H1 (cell line): Measurements from ENCODE around the gene FANCE. TPM values are rescaled to one million over a fixed set of nuclear protein-coding genes. Genes with fewer than 3 reads are reported as not detected.

Experiments used
- CTCF ChIA-PET: fragments of 300-600 bp; sonication (Branson Sonifier 250); formaldehyde crosslinking; loops from one replicate; lab custom pipeline; 2021; ENCODE audit not compliant: partially characterized antibody; lab: Charles Lee
- POLR2A ChIA-PET: fragments of 300-600 bp; sonication (Branson Sonifier 250); formaldehyde crosslinking; loops from one replicate; lab custom pipeline; 2021; ENCODE audit warnings: inconsistent platforms; ENCODE audit not compliant: partially characterized antibody; lab: Charles Lee
- DNase-seq, 2 experiments: peaks; one replicate each; pipeline versions ENCODE4 v3.0.0 to v3.0.0-alpha.2; 2010 to 2022; ENCODE audit warnings: low spot score in 2 of 2, low read depth in 1 of 2, mixed read lengths in 1 of 2
- FAIRE-seq: peaks from 2 replicates; lab custom pipeline; 2011; peaks lifted over from hg19 to GRCh38; lab: Jason Lieb, UNC
- H2AFZ ChIP-seq: 2 replicates; pipeline ENCODE4 v1.8.1; 2012; ENCODE audit warnings: low read length, inconsistent platforms
- H2AK5ac ChIP-seq: 2 replicates; pipeline ENCODE4 v1.6.1; 2013; ENCODE audit warnings: low read depth, low read length
- H2BK120ac ChIP-seq: replicated peaks from 2 replicates; pipeline ENCODE3; 2013; ENCODE audit warnings: low read depth, low read length, inconsistent platforms
- H2BK12ac ChIP-seq: 2 replicates; pipeline ENCODE4 v1.6.1; 2013; ENCODE audit warnings: low read depth, low read length
- H2BK15ac ChIP-seq: 2 replicates; pipeline ENCODE4 v1.6.1; 2013; ENCODE audit warnings: low read length
- H2BK20ac ChIP-seq: 2 replicates; pipeline ENCODE4 v1.6.1; 2013; ENCODE audit warnings: low read length
- H2BK5ac ChIP-seq: 2 replicates; pipeline ENCODE4 v1.6.1; 2013; ENCODE audit warnings: low read depth, low read length
- H3K14ac ChIP-seq: 2 replicates; pipeline ENCODE4 v1.6.1; 2013; ENCODE audit warnings: inconsistent platforms; ENCODE audit not compliant: insufficient read length
- H3K18ac ChIP-seq: 2 replicates; pipeline ENCODE4 v1.6.1; 2013; ENCODE audit warnings: low read length; ENCODE audit errors: extremely low read depth
- H3K23ac ChIP-seq: 2 replicates; pipeline ENCODE4 v1.6.1; 2013; ENCODE audit warnings: inconsistent platforms; ENCODE audit not compliant: insufficient read length
- H3K23me2 ChIP-seq: 2 replicates; pipeline ENCODE4 v1.6.1; 2013; ENCODE audit warnings: low read depth, low read length
- H3K27ac ChIP-seq: 2 replicates; pipeline ENCODE4 v1.6.1; 2011; ENCODE audit warnings: low read depth, low read length, inconsistent platforms
- H3K27me3 ChIP-seq, 4 experiments: replicated peaks in 1 of 4; 1 replicate in 1 of 4; 2 replicates in 3 of 4; pipeline versions ENCODE4 v1.6.1 to v1.8.1; 2011 to 2013; ENCODE audit warnings: low read length in 3 of 4, mild to moderate bottlenecking in 3 of 4, inconsistent platforms in 2 of 4, mixed read lengths in 2 of 4, moderate library complexity in 1 of 4; ENCODE audit not compliant: control insufficient read depth in 3 of 4, insufficient read depth in 3 of 4; ENCODE audit errors: extremely low read depth in 1 of 4
- H3K36me3 ChIP-seq, 4 experiments: 2 replicates each; pipeline versions ENCODE4 v1.6.1 to v1.8.1; 2011 to 2013; ENCODE audit warnings: mild to moderate bottlenecking in 4 of 4, low read length in 3 of 4, moderate library complexity in 2 of 4, control low read depth in 1 of 4, inconsistent platforms in 1 of 4; ENCODE audit not compliant: insufficient read depth in 4 of 4, control insufficient read depth in 2 of 4
- H3K4ac ChIP-seq: replicated peaks from 2 replicates; pipeline ENCODE3; 2013; ENCODE audit warnings: low read length, low read depth, mixed read lengths, inconsistent platforms; ENCODE audit not compliant: insufficient read length
- H3K4me1 ChIP-seq, 4 experiments: replicated peaks in 1 of 4; 1 replicate in 1 of 4; 2 replicates in 3 of 4; pipeline versions ENCODE4 v1.6.1 to v1.8.1; 2011 to 2013; ENCODE audit warnings: low read length in 3 of 4, inconsistent platforms in 2 of 4, mixed read lengths in 1 of 4; ENCODE audit not compliant: insufficient read depth in 4 of 4, control insufficient read depth in 3 of 4
- H3K4me2 ChIP-seq, 2 experiments: 2 replicates each; pipeline versions ENCODE4 v1.6.1 to v1.8.1; 2011 to 2013; ENCODE audit warnings: low read depth in 2 of 2, low read length in 2 of 2, control low read depth in 1 of 2, inconsistent platforms in 1 of 2, mild to moderate bottlenecking in 1 of 2; ENCODE audit not compliant: insufficient read depth in 1 of 2
- H3K4me3 ChIP-seq, 4 experiments: fragments of 200-600, 300-600 bp in 1 of 4; sonication (generic), shearing (Covaris generic), sonication (Bioruptor Twin) in 1 of 4; 2 replicates each; pipeline versions ENCODE4 v1.5.1 to v1.8.1; 2011 to 2016; ENCODE audit warnings: low read length in 4 of 4, low read depth in 3 of 4, control low read depth in 2 of 4, inconsistent platforms in 2 of 4, mild to moderate bottlenecking in 2 of 4, mixed read lengths in 1 of 4, moderate library complexity in 1 of 4; ENCODE audit not compliant: insufficient read depth in 2 of 4; ENCODE audit errors: extremely low read depth in 1 of 4
- H3K56ac ChIP-seq: replicated peaks from 2 replicates; pipeline ENCODE3; 2013; ENCODE audit warnings: low read depth, mild to moderate bottlenecking, mixed read lengths, low read length, inconsistent platforms; ENCODE audit not compliant: insufficient read length
- H3K79me1 ChIP-seq: 2 replicates; pipeline ENCODE4 v1.6.1; 2013; ENCODE audit warnings: low read depth, low read length, control low read depth
- H3K79me2 ChIP-seq, 2 experiments: 2 replicates each; pipeline versions ENCODE4 v1.6.1 to v1.8.1; 2012 to 2013; ENCODE audit warnings: low read length in 2 of 2, mild to moderate bottlenecking in 2 of 2, inconsistent platforms in 1 of 2; ENCODE audit not compliant: insufficient read depth in 2 of 2, control insufficient read depth in 1 of 2
- H3K9ac ChIP-seq, 4 experiments: replicated peaks in 1 of 4; 1 replicate in 1 of 4; 2 replicates in 3 of 4; pipeline versions ENCODE4 v1.6.1 to v1.8.1; 2011 to 2013; ENCODE audit warnings: low read depth in 3 of 4, low read length in 3 of 4, control low read depth in 2 of 4, mild to moderate bottlenecking in 2 of 4, moderate library complexity in 2 of 4, inconsistent platforms in 1 of 4; ENCODE audit errors: extremely low read depth in 1 of 4
- H3K9me3 ChIP-seq, 2 experiments: 2 replicates each; pipeline versions ENCODE4 v1.6.1 to v1.8.1; 2012 to 2013; ENCODE audit warnings: mild to moderate bottlenecking in 2 of 2, moderate library complexity in 2 of 2, control low read depth in 1 of 2, inconsistent platforms in 1 of 2, low read depth in 1 of 2, low read length in 1 of 2, mixed read lengths in 1 of 2; ENCODE audit not compliant: insufficient read depth in 2 of 2
- H4K20me1 ChIP-seq, 2 experiments: replicated peaks in 1 of 2; 2 replicates each; pipeline versions ENCODE3 to v1.8.1; 2011 to 2013; ENCODE audit warnings: inconsistent platforms in 2 of 2, low read length in 2 of 2, mild to moderate bottlenecking in 1 of 2; ENCODE audit not compliant: insufficient read depth in 2 of 2, control insufficient read depth in 1 of 2
- H4K5ac ChIP-seq: 2 replicates; pipeline ENCODE4 v1.6.1; 2013; ENCODE audit warnings: low read length, low read depth, mixed read lengths, inconsistent platforms; ENCODE audit not compliant: insufficient read length
- H4K8ac ChIP-seq: 2 replicates; pipeline ENCODE4 v1.8.0; 2013; ENCODE audit warnings: mild to moderate bottlenecking, moderate library complexity, low read length, inconsistent platforms; ENCODE audit not compliant: insufficient read depth; ENCODE audit errors: extremely low read depth
- H4K91ac ChIP-seq: replicated peaks from 2 replicates; pipeline ENCODE3; 2013; ENCODE audit warnings: low read length, mixed read lengths, inconsistent platforms; ENCODE audit not compliant: insufficient read length
- KDM4A ChIP-seq: IDR thresholded peaks from one replicate; pipeline ENCODE4 v1.7.1; 2012; ENCODE audit warnings: low read depth, mild to moderate bottlenecking, moderate library complexity, low read length, inconsistent platforms; ENCODE audit not compliant: severe bottlenecking
- POLR2A ChIP-seq, 2 experiments: IDR thresholded peaks; 1 replicate in 1 of 2; 2 replicates in 1 of 2; pipeline ENCODE4 v1.6.1; 2011; ENCODE audit warnings: low read depth in 2 of 2, low read length in 2 of 2, mild to moderate bottlenecking in 2 of 2; ENCODE audit errors: control extremely low read depth in 1 of 2
- POLR2AphosphoS5 ChIP-seq: IDR thresholded peaks from 2 replicates; pipeline ENCODE4 v1.6.1; 2011; ENCODE audit warnings: low read depth, low read length
- polyA plus RNA-seq, 7 experiments: library from polyadenylated mRNA; depleted of rRNA in 3 of 7; stranded (reverse) in 5 of 7; unstranded in 2 of 7; fragments of >200 nt in 5 of 7; fragments of 200-250 nt in 2 of 7; gene quantifications; 1 replicate in 5 of 7; 2 replicates in 1 of 7; 4 replicates in 1 of 7; pipeline versions ENCODE4 v1.2.1 to v1.2.3, GENCODE V29; 2011 to 2013; ENCODE audit warnings: missing spikeins in 2 of 7, mixed read lengths in 2 of 7
- total RNA-seq: library from RNA; stranded (reverse); fragmentation: NEBNext Ultra II Directional; extraction: Animal tissue kit (Norgen Biotek cat#: 25700); gene quantifications from 2 replicates; pipeline ENCODE4 v1.2.1, GENCODE V29; 2021

Gene FANCE
- total and polyA plus RNA-seq, 2 of the 8 experiments (the other 6 are each of a cell fraction or from before 2014, with no cell fraction given), result 16.1 to 17.0 TPM

DNA sequence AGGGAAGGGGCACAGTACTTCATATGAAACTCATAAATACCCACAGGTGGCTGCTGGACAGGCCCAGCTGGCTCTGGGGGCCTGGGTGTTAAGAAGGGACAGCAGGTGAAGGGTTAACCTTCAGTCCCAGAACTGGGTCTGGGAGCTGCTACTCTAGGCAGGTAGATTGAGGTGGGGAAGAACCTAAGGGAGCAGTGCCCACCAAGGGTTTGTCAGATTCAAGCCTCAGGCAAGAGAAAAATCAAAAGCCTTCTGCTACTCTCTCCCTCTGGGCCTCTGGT, 21.7 kb downstream of the FANCE start:
- no peak overlapping the region for H2BK12ac ChIP-seq
- H4K91ac ChIP-seq, result no peak overlapping the region
- CTCF ChIA-PET, result interaction anchor here (0.6 to 2.7 kb wide), 7 partner anchors 8 to 126 kb away, joined by 3 to 8 read pairs (median 3); no protein-coding TSS in a partner anchor
- POLR2A ChIA-PET, result interaction anchor here (0.8 to 30.9 kb wide), 11 partner anchors 8 to 177 kb away, joined by 3 to 1319 read pairs (median 4); partner anchors contain the start of genes DEF6, FANCE and TEAD3
- peaks cover 32 to 33% of the 10 kb centered on the region in 2 experiments for H4K20me1 ChIP-seq
- no peak overlapping the region for H2BK20ac ChIP-seq
- no peak overlapping the region for H3K23ac ChIP-seq
- no peak overlapping the region for H3K14ac ChIP-seq
- H3K4me1 ChIP-seq, result peaks cover 0 to 8% (median 5%) of the 10 kb centered on the region in 4 experiments; a peak in 6 of 7 replicates
- H4K5ac ChIP-seq, result no peak overlapping the region
- peaks cover 11% of the 10 kb centered on the region for H3K23me2 ChIP-seq
- no peak overlapping the region for H3K4me2 ChIP-seq
- no peak overlapping the region for H3K27ac ChIP-seq
- no peak overlapping the region for H2BK120ac ChIP-seq
- DNase-seq, result peak in 1 of 2 experiments; percentile 53
- H3K9me3 ChIP-seq, result no peaks in the 10 kb centered on the region
- H3K56ac ChIP-seq, result no peak overlapping the region
- no peak overlapping the region for H2BK5ac ChIP-seq
- no peak overlapping the region for H4K8ac ChIP-seq
- no peak overlapping the region for H2AK5ac ChIP-seq
- H3K18ac ChIP-seq, result no peak overlapping the region; the same call in 1 of the 2 replicates
- no peak overlapping the region for H2BK15ac ChIP-seq
- peaks cover 10 to 24% of the 10 kb centered on the region in 2 experiments for H3K79me2 ChIP-seq
- H3K36me3 ChIP-seq, result peaks cover 24 to 64% (median 32%) of the 10 kb centered on the region in 4 experiments
- no peak overlapping the region for H3K4ac ChIP-seq
- no peak for FAIRE-seq
- TF ChIP-seq POLR2AphosphoS5, result peak; percentile 77; the same call in 1 of the 2 replicates
- TF ChIP-seq KDM4A, result no peak
- no peak for TF ChIP-seq POLR2A (IDR thresholded peaks at IDR 0.05; ENCODE audit: control extremely low read depth in 1 of 2, low read depth in 2 of 2, low read length in 2 of 2)
- TF ChIP-seq, all 59 proteins: peak for 1
- Histone ChIP-seq H2AFZ (no peak overlapping the region), H3K79me1 (peaks cover 4% of the 10 kb centered on the region; the same call in 1 of the 2 replicates), H3K9ac (no peak overlapping the region), H3K27me3 (no peaks in the 10 kb centered on the region), H3K4me3 (no peak overlapping the region)
